ENCODE results near the gene KDM1A.
A peak's percentile ranks its signal among the peaks of the same experiment; 100 is the strongest.

The KDM1A gene

GRCh38 chr1:23108918-23109533, 89.8 kb downstream of the KDM1A start:
- Histone ChIP-seq H3K4me1 (ENCODE audit: control insufficient read depth, insufficient read depth, low read length) (no peaks in the 10 kb centered on the region), H3K36me3 (ENCODE audit: control insufficient read depth in 2 of 2, insufficient read depth in 1 of 2, low read length in 2 of 2) (peaks cover 0 to 34% of the 10 kb centered on the region in 2 experiments; a peak in 2 of 3 replicates)
- TF ChIP-seq PRDM10 (tag by site-specific recombination; IDR thresholded peaks at IDR 0.05) (peak; percentile 45), KLF17 (tag by site-specific recombination; IDR thresholded peaks at IDR 0.05) (no peak)

GRCh38 chr1:23110391-23110790, 91.1 kb downstream of the KDM1A start:
- POLR2A ChIA-PET: no interaction called here
- Histone ChIP-seq H3K4me3 (ENCODE audit: low read depth, low read length) (no peak overlapping the region), H3K27ac (ENCODE audit: extremely low read depth, low read depth, low read length) (no peak overlapping the region), H3K36me3 (ENCODE audit: control insufficient read depth in 2 of 2, insufficient read depth in 1 of 2, low read length in 2 of 2) (peaks cover 0 to 28% of the 10 kb centered on the region in 2 experiments; a peak in 2 of 3 replicates), H3K9me3 (ENCODE audit: control insufficient read depth, insufficient read depth, low read depth, low read length) (no peaks in the 10 kb centered on the region), H3K4me1 (ENCODE audit: control insufficient read depth, insufficient read depth, low read length) (peaks cover 4% of the 10 kb centered on the region; the same call in 1 of the 2 replicates)
- 0 out of 2 replicates have a peak, but pooled peaks have one; percentile 12 for TF ChIP-seq ZNF211 (tag by site-specific recombination; IDR thresholded peaks at IDR 0.05; ENCODE audit: low read depth)
- TF ChIP-seq KLF8 (tag by site-specific recombination; IDR thresholded peaks at IDR 0.05): no peak
- CTCF ChIA-PET: interaction anchor here (0.6 to 4.7 kb wide), 5 partner anchors 11 to 131 kb away, joined by 3 to 27 read pairs (median 4); no protein-coding TSS in a partner anchor

More at GRCh38 chr1:23108918-23109533, 89.8 kb downstream of the KDM1A start:
- POLR2A ChIA-PET: no interaction called here
- Histone ChIP-seq H3K4me3 (ENCODE audit: low read depth, low read length) (no peak overlapping the region), H3K9me3 (ENCODE audit: control insufficient read depth, insufficient read depth, low read depth, low read length) (no peaks in the 10 kb centered on the region), H3K27ac (ENCODE audit: extremely low read depth, low read depth, low read length) (no peak overlapping the region)
- CTCF ChIA-PET: interaction anchor here (0.7 to 4.7 kb wide), 5 partner anchors 10 to 132 kb away, joined by 3 to 27 read pairs (median 3); no protein-coding TSS in a partner anchor

- Histone ChIP-seq H3K27ac (ENCODE audit: extremely low read depth, low read depth, low read length) (no peak overlapping the region), H3K4me3 (ENCODE audit: low read depth, low read length) (no peak overlapping the region), H3K9me3 (ENCODE audit: control insufficient read depth, insufficient read depth, low read depth, low read length) (no peaks in the 10 kb centered on the region), H3K36me3 (ENCODE audit: control insufficient read depth in 2 of 2, insufficient read depth in 1 of 2, low read length in 2 of 2) (peaks cover 0 to 20% of the 10 kb centered on the region in 2 experiments; a peak in 1 of 3 replicates), H3K4me1 (ENCODE audit: control insufficient read depth, insufficient read depth, low read length) (peaks cover 4% of the 10 kb centered on the region; the same call in 1 of the 2 replicates)
- ChIA-PET CTCF (interaction anchor here (0.8 to 4.7 kb wide), 4 partner anchors 12 to 83 kb away, joined by 3 to 27 read pairs (median 8); no protein-coding TSS in a partner anchor), POLR2A (no interaction called here)
- no peak for TF ChIP-seq HOXC10 (CRISPR knock-in tag; IDR thresholded peaks at IDR 0.05)
- no peak for TF ChIP-seq ZNF24 (tag by site-specific recombination; IDR thresholded peaks at IDR 0.05)
- peak; percentile 89 for TF ChIP-seq EGR2 (tag by site-specific recombination; IDR thresholded peaks at IDR 0.05; ENCODE audit: low read depth)
- peak; percentile 77 for TF ChIP-seq ZFHX2 (tag by site-specific recombination; conservative IDR thresholded peaks at IDR 0.05)
- no peak for TF ChIP-seq ZNF518A (tag by site-specific recombination; conservative IDR thresholded peaks at IDR 0.05; ENCODE audit: low read depth)
- no peak for TF ChIP-seq ZNF843 (tag by site-specific recombination; IDR thresholded peaks at IDR 0.05)
Measured at GRCh38 chr1:23111600-23112535, 92.6 kb downstream of the KDM1A start.

Measured in HEK293 (cell line).